Neuronal stem cell (in vitro differentiated cells): ENCODE measurements around the gene HGF.

Experiments
- DNase-seq: peaks from one replicate; pipeline ENCODE4 v3.0.0-alpha.2; 2013; ENCODE audit warnings: low spot score
- H2AFZ ChIP-seq: one replicate; pipeline ENCODE4 v1.6.1; 2013; ENCODE audit warnings: mild to moderate bottlenecking, low read length, inconsistent platforms
- H2AK5ac ChIP-seq: 2 replicates; pipeline ENCODE4 v1.6.1; 2013; ENCODE audit warnings: low read depth, mild to moderate bottlenecking, inconsistent platforms, low read length, moderate library complexity, mixed read lengths
- H2BK120ac ChIP-seq: 2 replicates; pipeline ENCODE4 v1.6.1; 2013; ENCODE audit warnings: low read depth, mild to moderate bottlenecking, inconsistent platforms, low read length, moderate library complexity, mixed read lengths
- H2BK12ac ChIP-seq: one replicate; pipeline ENCODE4 v1.6.1; 2013; ENCODE audit warnings: low read length, inconsistent platforms
- H2BK15ac ChIP-seq: 2 replicates; pipeline ENCODE4 v1.6.1; 2013; ENCODE audit warnings: mild to moderate bottlenecking, low read length, inconsistent platforms, mixed read lengths
- H2BK5ac ChIP-seq: one replicate; pipeline ENCODE4 v1.6.1; 2013; ENCODE audit warnings: inconsistent platforms, mild to moderate bottlenecking, low read length, moderate library complexity
- H3K14ac ChIP-seq: one replicate; pipeline ENCODE4 v1.6.1; 2013; ENCODE audit warnings: low read length, inconsistent platforms
- H3K18ac ChIP-seq: 2 replicates; pipeline ENCODE4 v1.6.1; 2013; ENCODE audit warnings: low read length, inconsistent platforms
- H3K23ac ChIP-seq: 2 replicates; pipeline ENCODE4 v1.6.1; 2013; ENCODE audit warnings: low read depth, mild to moderate bottlenecking, mixed read lengths, low read length, inconsistent platforms; ENCODE audit not compliant: poor library complexity
- H3K27ac ChIP-seq: replicated peaks from 3 replicates; pipeline ENCODE4 v1.5.1; 2013; ENCODE audit warnings: low read length, inconsistent platforms
- H3K27me3 ChIP-seq, 3 experiments: 2 replicates each; pipeline ENCODE4 v1.6.1; 2013; ENCODE audit warnings: low read length in 3 of 3, mild to moderate bottlenecking in 2 of 3, inconsistent platforms in 1 of 3, low read depth in 1 of 3, mixed read lengths in 1 of 3, moderate library complexity in 1 of 3; ENCODE audit not compliant: control insufficient read depth in 3 of 3, insufficient read depth in 3 of 3
- H3K36me3 ChIP-seq, 2 donors: replicated peaks in 1 of 2; 2 replicates each; pipeline ENCODE4 v1.6.1; 2013; ENCODE audit warnings: low read length in 2 of 2; ENCODE audit not compliant: control insufficient read depth in 2 of 2, insufficient read depth in 2 of 2
- H3K4ac ChIP-seq: 2 replicates; pipeline ENCODE4 v1.6.1; 2013; ENCODE audit warnings: inconsistent platforms, mild to moderate bottlenecking, low read length, moderate library complexity
- H3K4me1 ChIP-seq, 2 donors: 1 replicate in 1 of 2; 2 replicates in 1 of 2; pipeline ENCODE4 v1.6.1; 2013; ENCODE audit warnings: low read length in 2 of 2, low read depth in 1 of 2; ENCODE audit not compliant: control insufficient read depth in 2 of 2, insufficient read depth in 1 of 2
- H3K4me2 ChIP-seq: one replicate; pipeline ENCODE4 v1.6.1; 2013; ENCODE audit warnings: mild to moderate bottlenecking, low read length, inconsistent platforms; ENCODE audit not compliant: insufficient read depth, poor library complexity, severe bottlenecking
- H3K4me3 ChIP-seq, 2 donors: 2 replicates each; pipeline ENCODE4 v1.5.1; 2013; ENCODE audit warnings: low read length in 2 of 2, mild to moderate bottlenecking in 2 of 2, inconsistent platforms in 1 of 2, moderate library complexity in 1 of 2
- H3K79me1 ChIP-seq: one replicate; pipeline ENCODE4 v1.6.1; 2013; ENCODE audit warnings: low read depth, mild to moderate bottlenecking, inconsistent platforms, low read length, moderate library complexity
- H3K9ac ChIP-seq: one replicate; pipeline ENCODE4 v1.6.1; 2013; ENCODE audit warnings: mild to moderate bottlenecking, low read depth, low read length, inconsistent platforms; ENCODE audit not compliant: poor library complexity
- H3K9me3 ChIP-seq, 2 donors: replicated peaks in 1 of 2; 2 replicates each; pipeline versions ENCODE3 to v1.6.1; 2013; ENCODE audit warnings: low read length in 2 of 2, mild to moderate bottlenecking in 2 of 2, inconsistent platforms in 1 of 2, low read depth in 1 of 2, mixed read lengths in 1 of 2, moderate library complexity in 1 of 2; ENCODE audit not compliant: control insufficient read depth in 2 of 2, insufficient read depth in 1 of 2
- H4K8ac ChIP-seq: one replicate; pipeline ENCODE4 v1.6.1; 2013; ENCODE audit warnings: low read depth, mild to moderate bottlenecking, inconsistent platforms, low read length, moderate library complexity
- H4K91ac ChIP-seq: one replicate; pipeline ENCODE4 v1.6.1; 2013; ENCODE audit warnings: low read length, low read depth, mild to moderate bottlenecking, inconsistent platforms; ENCODE audit not compliant: poor library complexity
- WGBS, 2 donors: extraction: QIAGEN DNeasy Blood & Tissue Kit; methylation state at CpG; one replicate each; pipeline ENCODE4 v1.1.7; 2013; ENCODE audit warnings: missing lambda C conversion rate in 2 of 2, mixed read lengths in 1 of 2; ENCODE audit not compliant: insufficient read length in 2 of 2, insufficient replicate concordance in 1 of 2; ENCODE audit errors: extremely low coverage in 2 of 2; 5-methylcytosine and 5-hydroxymethylcytosine counted together

HGF gene

GRCh38 chr7:81754918-81755696, 14.7 kb downstream of the HGF start:
- Histone ChIP-seq H3K27me3 (no peaks in the 10 kb centered on the region), H2BK5ac (no peak overlapping the region), H2AK5ac (no peak overlapping the region), H3K4ac (no peak overlapping the region), H4K91ac (no peak overlapping the region), H2BK12ac (no peak overlapping the region), H3K27ac (no peak overlapping the region), H3K4me3 (no peak overlapping the region), H3K18ac (no peak overlapping the region), H3K9me3 (no peaks in the 10 kb centered on the region), H3K36me3 (no peaks in the 10 kb centered on the region), H3K9ac (no peak overlapping the region), H3K14ac (no peak overlapping the region), H2BK120ac (no peak overlapping the region), H3K4me1 (peaks cover 0 to 2% of the 10 kb centered on the region in 2 donors), H2BK15ac (no peak overlapping the region), H3K23ac (no peak overlapping the region), H4K8ac (no peak overlapping the region), H3K79me1 (no peaks in the 10 kb centered on the region), H3K4me2 (no peak overlapping the region), H2AFZ (no peak overlapping the region)
- no CpG with 5 or more reads among the region's 2 CpGs for WGBS, 2 donors
- DNase-seq: no peak

GRCh38 chr7:81753392-81753791, 16.5 kb downstream of the HGF start:
- no peak overlapping the region for H2AFZ ChIP-seq
- no peaks in the 10 kb centered on the region for H3K79me1 ChIP-seq
- no peak overlapping the region for H2BK5ac ChIP-seq
- no peak for DNase-seq
- H3K27ac ChIP-seq: no peak overlapping the region
- H3K4me2 ChIP-seq: no peak overlapping the region
- no peak overlapping the region for H2BK15ac ChIP-seq
- no peak overlapping the region for H3K23ac ChIP-seq
- H3K4me3 ChIP-seq: no peak overlapping the region
- H3K9ac ChIP-seq: no peak overlapping the region
- no peak overlapping the region for H4K8ac ChIP-seq
- H2BK120ac ChIP-seq: no peak overlapping the region
- no CpG with 5 or more reads among the region's 1 CpG for WGBS, 2 donors
- H3K18ac ChIP-seq: no peak overlapping the region
- H4K91ac ChIP-seq: no peak overlapping the region
- H3K4me1 ChIP-seq: peaks cover 0 to 2% of the 10 kb centered on the region in 2 donors
- H2AK5ac ChIP-seq: no peak overlapping the region
- no peak overlapping the region for H2BK12ac ChIP-seq
- no peaks in the 10 kb centered on the region for H3K27me3 ChIP-seq
- H3K14ac ChIP-seq: no peak overlapping the region
- H3K9me3 ChIP-seq: no peaks in the 10 kb centered on the region
- no peak overlapping the region for H3K4ac ChIP-seq
- no peaks in the 10 kb centered on the region for H3K36me3 ChIP-seq

GRCh38 chr7:81752318-81752714, 17.5 kb downstream of the HGF start:
- Histone ChIP-seq H3K23ac (no peak overlapping the region), H2AFZ (no peak overlapping the region), H2BK15ac (no peak overlapping the region), H3K36me3 (no peaks in the 10 kb centered on the region), H4K91ac (no peak overlapping the region), H2BK5ac (no peak overlapping the region), H3K4me3 (no peak overlapping the region), H2BK12ac (no peak overlapping the region), H3K4me1 (peaks cover 0 to 2% of the 10 kb centered on the region in 2 donors), H3K9me3 (no peaks in the 10 kb centered on the region), H3K9ac (no peak overlapping the region), H3K4me2 (no peak overlapping the region), H2AK5ac (no peak overlapping the region), H3K27me3 (no peaks in the 10 kb centered on the region), H3K4ac (no peak overlapping the region), H2BK120ac (no peak overlapping the region), H3K79me1 (no peaks in the 10 kb centered on the region), H3K18ac (no peak overlapping the region), H3K27ac (no peak overlapping the region), H4K8ac (no peak overlapping the region), H3K14ac (no peak overlapping the region)
- WGBS, 2 donors: no CpG with 5 or more reads among the region's 3 CpGs
- DNase-seq: no peak

- H3K9me3 ChIP-seq: no peaks in the 10 kb centered on the region
- H3K27ac ChIP-seq: no peak overlapping the region
- H4K91ac ChIP-seq: no peak overlapping the region
- no peak overlapping the region for H3K4me3 ChIP-seq
- H2BK12ac ChIP-seq: no peak overlapping the region
- no peak overlapping the region for H4K8ac ChIP-seq
- no peak overlapping the region for H2BK5ac ChIP-seq
- H3K79me1 ChIP-seq: no peaks in the 10 kb centered on the region
- no peak for DNase-seq
- no peak overlapping the region for H3K18ac ChIP-seq
- no peak overlapping the region for H3K23ac ChIP-seq
- H3K9ac ChIP-seq: no peak overlapping the region
- H3K4me1 ChIP-seq: peaks cover 0 to 2% of the 10 kb centered on the region in 2 donors
- H2BK15ac ChIP-seq: no peak overlapping the region
- WGBS, 2 donors: no CpG with 5 or more reads among the region's 9 CpGs
- no peak overlapping the region for H2BK120ac ChIP-seq
- no peak overlapping the region for H3K4ac ChIP-seq
- H2AK5ac ChIP-seq: no peak overlapping the region
- no peak overlapping the region for H2AFZ ChIP-seq
- no peaks in the 10 kb centered on the region for H3K27me3 ChIP-seq
- H3K36me3 ChIP-seq: no peaks in the 10 kb centered on the region
- no peak overlapping the region for H3K4me2 ChIP-seq
- no peak overlapping the region for H3K14ac ChIP-seq
These were observed 18.1 kb downstream of the HGF start for GRCh38 chr7:81751619-81752317.
